ENCODE measurements around the gene BRAT1. TPM values are rescaled to one million over a fixed set of nuclear protein-coding genes. Genes with fewer than 3 reads are reported as not detected.

BRAT1 gene
- total RNA-seq, 1 donor from 2014 or later: 39.5 TPM

DNA sequence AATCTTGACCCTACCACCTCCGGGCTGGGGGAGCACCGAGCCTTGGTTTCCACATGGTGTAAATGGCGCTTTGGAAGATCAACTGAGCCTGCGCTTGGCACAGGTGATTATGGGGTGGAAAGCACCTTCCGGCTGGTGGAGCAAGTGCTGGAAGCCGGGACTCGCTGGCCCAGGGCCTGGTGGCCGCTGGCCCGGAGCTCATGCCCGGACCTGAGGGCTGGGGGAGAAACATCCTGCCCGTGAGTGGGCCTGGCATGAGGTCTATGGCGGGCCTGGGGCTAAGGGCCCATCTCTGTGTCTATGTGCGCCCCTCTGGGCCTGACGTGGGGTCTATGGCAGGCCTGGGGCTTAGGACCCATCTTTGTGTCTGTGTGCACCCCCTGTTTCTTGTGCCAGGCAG is 49.9 kb downstream of the BRAT1 start:
- intact Hi-C loops (cut with micrococcal nuclease): loop anchor here (10.0 kb wide), 1 partner anchor 49 kb away; the partner anchor contains the start of genes BRAT1 and IQCE
- H3K27me3 Mint-ChIP-seq: no peaks in the 10 kb centered on the region
- H3K4me1 Mint-ChIP-seq: peaks cover 19% of the 10 kb centered on the region
- H3K27ac Mint-ChIP-seq: no peak overlapping the region
- DNase-seq: no peak
- H3K9me3 Mint-ChIP-seq: no peaks in the 10 kb centered on the region
- H3K4me3 Mint-ChIP-seq: no peak overlapping the region
- no peaks in the 10 kb centered on the region for H3K36me3 Mint-ChIP-seq (ENCODE audit: low read depth)

DNA sequence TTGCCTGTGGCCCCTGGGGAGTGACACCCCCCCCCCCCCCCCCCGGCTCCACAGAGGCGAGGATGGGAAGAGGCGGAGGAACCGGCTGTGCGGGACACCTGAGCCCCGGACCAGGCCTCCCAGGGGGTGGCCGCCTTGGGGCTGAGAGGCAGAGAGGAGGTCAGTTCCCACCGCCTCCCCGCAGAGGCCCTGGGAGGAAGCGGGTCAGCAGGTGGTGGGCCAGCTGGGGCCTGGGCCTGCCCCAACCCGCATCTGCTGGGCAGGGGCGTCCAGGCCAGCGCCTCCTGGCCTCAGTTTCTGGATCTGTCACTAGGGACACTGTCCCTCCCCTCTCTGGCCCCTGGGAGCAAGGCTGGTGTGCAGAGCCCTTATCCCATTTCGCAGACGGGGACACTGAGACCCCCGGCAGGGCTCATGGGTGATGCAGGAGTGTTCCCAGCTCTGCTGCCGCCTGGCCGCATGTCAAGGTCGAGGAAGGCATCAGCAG is 50.4 kb downstream of the BRAT1 start:
- Mint-ChIP-seq H3K4me1 (peaks cover 15% of the 10 kb centered on the region), H3K9me3 (no peaks in the 10 kb centered on the region), H3K27me3 (no peaks in the 10 kb centered on the region), H3K36me3 (ENCODE audit: low read depth) (no peaks in the 10 kb centered on the region), H3K27ac (no peak overlapping the region), H3K4me3 (no peak overlapping the region)
- intact Hi-C loops (cut with micrococcal nuclease): loop anchor here (10.0 kb wide), 1 partner anchor 50 kb away; the partner anchor contains the start of genes BRAT1 and IQCE
- no peak for DNase-seq

DNA sequence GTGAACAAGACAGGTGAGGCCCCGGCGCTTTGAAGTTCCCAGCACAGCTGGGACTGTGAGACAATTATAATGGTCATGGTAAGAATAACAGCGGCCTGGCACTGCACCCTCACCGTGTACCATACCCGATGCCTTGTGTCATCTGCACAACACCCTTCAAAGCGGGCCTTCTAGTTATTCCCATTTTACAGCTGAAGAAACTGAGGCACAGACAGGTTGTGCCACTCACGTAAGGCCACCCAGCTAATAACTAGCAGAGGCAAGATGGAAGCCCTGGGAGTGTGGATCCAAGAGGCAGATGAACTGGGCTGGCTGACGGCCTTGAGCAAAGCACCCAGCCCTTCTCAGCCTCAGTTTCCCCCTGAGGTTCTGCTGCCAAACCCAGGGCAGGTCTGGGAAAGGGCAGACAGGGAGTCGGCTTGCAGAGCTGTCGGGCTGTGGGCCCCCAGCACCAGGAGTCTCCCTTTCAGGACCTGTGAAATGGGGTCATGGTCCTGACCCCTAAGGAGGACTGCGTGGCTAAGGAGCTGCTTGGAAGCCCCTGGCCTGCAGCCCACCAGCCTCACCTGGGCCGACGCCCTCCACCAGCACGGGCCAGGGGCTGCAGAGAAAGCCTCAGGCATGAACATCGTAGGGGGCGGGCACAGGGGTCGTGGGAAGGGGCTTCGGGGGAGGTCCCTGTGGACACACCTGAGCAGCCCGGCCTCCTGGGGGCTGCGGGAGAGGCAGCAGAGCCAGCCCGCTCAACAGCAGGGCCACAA is 51.0 kb downstream of the BRAT1 start:
- H3K27ac Mint-ChIP-seq: no peak overlapping the region
- H3K27me3 Mint-ChIP-seq: no peaks in the 10 kb centered on the region
- intact Hi-C loops (cut with micrococcal nuclease): loop anchor here (10.0 kb wide), 1 partner anchor 50 kb away; the partner anchor contains the start of genes BRAT1 and IQCE
- H3K9me3 Mint-ChIP-seq: no peaks in the 10 kb centered on the region
- no peaks in the 10 kb centered on the region for H3K36me3 Mint-ChIP-seq (ENCODE audit: low read depth)
- H3K4me3 Mint-ChIP-seq: no peak overlapping the region
- peaks cover 12% of the 10 kb centered on the region for H3K4me1 Mint-ChIP-seq
- DNase-seq: no peak

DNA sequence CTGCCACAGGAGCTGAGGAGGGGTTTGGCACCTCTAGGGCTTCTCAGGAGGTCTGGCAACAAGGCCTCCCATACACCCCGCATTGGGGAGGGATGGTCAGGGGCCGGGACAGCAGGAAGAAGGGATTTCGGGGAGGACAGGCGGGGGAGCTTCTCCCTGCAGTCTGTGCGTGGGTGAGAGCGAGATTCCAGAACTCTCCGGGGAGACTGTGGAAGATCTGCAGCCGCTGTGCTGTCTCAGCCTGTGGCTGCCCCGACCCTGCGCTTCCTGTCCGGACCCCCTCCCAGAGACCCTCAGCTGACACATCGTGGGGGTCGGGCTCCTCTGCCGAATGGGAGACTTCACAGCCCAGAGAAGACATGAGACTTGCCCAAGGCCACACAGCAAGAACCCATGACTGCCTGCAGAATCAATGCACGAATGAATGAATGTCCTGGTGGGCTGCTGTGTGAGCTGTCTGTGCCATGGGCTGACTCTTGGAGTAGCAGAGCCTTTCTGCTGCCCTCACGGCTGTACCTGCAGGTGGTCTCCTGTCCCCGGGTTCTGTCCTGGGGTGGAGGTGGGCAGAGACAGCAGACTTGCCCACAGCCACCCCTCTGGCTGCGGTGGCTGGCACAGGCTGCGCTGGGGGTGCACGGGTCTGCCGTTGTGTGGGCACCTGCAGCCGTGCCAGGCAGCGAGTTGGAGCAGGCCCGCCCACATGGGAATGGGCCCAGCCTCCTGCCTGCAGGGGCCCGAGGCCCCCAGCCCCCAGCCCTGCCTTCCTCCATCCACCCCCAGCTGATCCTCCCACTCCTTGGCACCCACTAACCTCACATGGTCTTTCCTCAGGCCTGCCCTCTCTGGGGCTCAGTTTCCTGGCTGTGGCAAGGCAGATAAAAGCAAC is 52.0 kb downstream of the BRAT1 start:
- no peaks in the 10 kb centered on the region for H3K27me3 Mint-ChIP-seq
- H3K36me3 Mint-ChIP-seq (ENCODE audit: low read depth): no peaks in the 10 kb centered on the region
- H3K9me3 Mint-ChIP-seq: no peaks in the 10 kb centered on the region
- H3K4me1 Mint-ChIP-seq: peaks cover 2% of the 10 kb centered on the region
- DNase-seq: no peak
- no peak overlapping the region for H3K27ac Mint-ChIP-seq
- intact Hi-C loops (cut with micrococcal nuclease): loop anchor here (10.0 kb wide), 1 partner anchor 52 kb away; the partner anchor contains the start of genes BRAT1 and IQCE
- no peak overlapping the region for H3K4me3 Mint-ChIP-seq

DNA sequence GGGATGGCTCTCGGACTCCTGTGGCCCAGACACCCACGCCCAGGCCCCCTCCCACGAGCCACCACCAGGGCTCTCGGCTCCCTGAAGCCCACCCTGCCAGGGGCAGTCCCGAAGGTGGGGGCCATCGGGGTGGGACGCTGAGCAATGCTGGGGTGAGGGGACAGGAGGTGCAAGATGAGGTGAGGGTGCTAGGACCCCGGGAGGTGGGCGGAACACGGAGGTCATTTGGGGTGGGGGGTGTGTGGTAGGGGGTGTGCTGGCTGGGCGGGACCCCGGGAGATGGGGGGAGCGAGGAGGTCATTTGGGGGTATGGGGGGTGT is 52.7 kb downstream of the BRAT1 start:
- Mint-ChIP-seq H3K27ac (no peak overlapping the region), H3K36me3 (ENCODE audit: low read depth) (no peaks in the 10 kb centered on the region)
- DNase-seq: no peak

DNA sequence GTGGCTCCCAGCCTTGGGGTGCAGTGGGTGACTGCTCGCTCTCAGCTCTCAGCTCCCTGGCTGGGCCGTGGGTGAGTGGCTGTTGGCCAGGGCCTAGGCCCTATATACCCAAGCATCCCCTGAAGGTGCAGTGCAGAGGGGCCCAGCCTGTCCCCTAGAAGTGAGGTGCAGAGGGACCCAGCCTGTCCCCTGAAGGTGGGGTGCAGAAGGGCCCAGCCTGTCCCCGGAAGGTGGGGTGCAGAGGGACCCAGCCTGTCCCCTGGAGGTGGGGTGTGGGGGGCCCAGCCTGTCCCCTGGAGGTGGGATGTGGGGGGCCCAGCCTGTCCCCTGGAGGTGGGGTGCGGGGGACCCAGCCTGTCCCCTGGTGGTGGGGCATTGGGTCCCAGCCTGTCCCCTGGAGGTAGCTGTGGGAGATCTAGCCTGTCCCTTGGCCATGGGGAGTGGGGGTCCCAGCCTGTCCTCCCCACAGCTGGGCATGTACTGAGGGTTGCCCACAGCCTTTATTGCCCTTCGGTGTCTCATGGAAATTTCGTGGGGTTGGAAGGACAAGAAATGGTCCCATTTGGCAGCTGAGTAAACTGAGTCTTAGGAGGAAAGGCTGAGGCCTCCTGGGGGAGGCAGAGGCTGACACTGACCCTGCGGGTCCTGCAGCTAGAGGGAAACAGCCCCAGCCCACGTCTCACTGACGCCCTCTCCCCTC is 53.2 kb downstream of the BRAT1 start:
- DNase-seq: no peak
- Mint-ChIP-seq H3K4me3 (no peak overlapping the region), H3K9me3 (no peaks in the 10 kb centered on the region), H3K27me3 (peaks cover 5% of the 10 kb centered on the region), H3K36me3 (ENCODE audit: low read depth) (no peaks in the 10 kb centered on the region), H3K27ac (no peak overlapping the region), H3K4me1 (no peaks in the 10 kb centered on the region)
- intact Hi-C loops (cut with micrococcal nuclease): loop anchor here (10.0 kb wide), 1 partner anchor 53 kb away; the partner anchor contains the start of genes BRAT1 and IQCE

More for the DNA sequence above, 52.7 kb downstream of the BRAT1 start:
- no peak overlapping the region for H3K4me3 Mint-ChIP-seq
- no peaks in the 10 kb centered on the region for H3K9me3 Mint-ChIP-seq
- H3K4me1 Mint-ChIP-seq: no peaks in the 10 kb centered on the region
- peaks cover under 1% of the 10 kb centered on the region for H3K27me3 Mint-ChIP-seq
- intact Hi-C loops (cut with micrococcal nuclease): loop anchor here (10.0 kb wide), 1 partner anchor 52 kb away; the partner anchor contains the start of genes BRAT1 and IQCE

DNA sequence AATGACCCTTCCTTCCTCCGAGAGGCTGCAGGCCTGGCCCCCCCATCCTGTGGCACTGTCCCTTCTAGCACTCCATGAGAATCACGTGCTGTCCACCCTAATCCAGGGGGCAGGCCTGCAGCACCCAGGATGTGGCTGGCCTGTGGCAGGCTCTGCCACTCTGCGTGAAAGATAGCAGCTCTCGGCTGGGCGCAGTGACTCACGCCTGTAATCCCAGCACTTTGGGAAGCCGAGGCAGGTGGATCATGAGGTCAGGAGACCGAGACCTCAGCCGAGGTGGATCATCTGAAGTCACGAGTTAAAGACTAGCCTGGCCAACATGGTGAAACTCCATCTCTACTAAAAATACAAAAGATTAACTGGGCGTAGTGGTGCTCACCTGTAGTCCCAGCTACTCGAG is 54.6 kb downstream of the BRAT1 start:
- DNase-seq: no peak
- Mint-ChIP-seq H3K9me3 (no peaks in the 10 kb centered on the region), H3K27me3 (peaks cover 5% of the 10 kb centered on the region), H3K4me3 (no peak overlapping the region), H3K27ac (no peak overlapping the region), H3K4me1 (no peaks in the 10 kb centered on the region), H3K36me3 (ENCODE audit: low read depth) (no peaks in the 10 kb centered on the region)
- intact Hi-C loops (cut with micrococcal nuclease): loop anchor here (10.0 kb wide), 1 partner anchor 54 kb away; the partner anchor contains the start of genes BRAT1 and IQCE

DNA sequence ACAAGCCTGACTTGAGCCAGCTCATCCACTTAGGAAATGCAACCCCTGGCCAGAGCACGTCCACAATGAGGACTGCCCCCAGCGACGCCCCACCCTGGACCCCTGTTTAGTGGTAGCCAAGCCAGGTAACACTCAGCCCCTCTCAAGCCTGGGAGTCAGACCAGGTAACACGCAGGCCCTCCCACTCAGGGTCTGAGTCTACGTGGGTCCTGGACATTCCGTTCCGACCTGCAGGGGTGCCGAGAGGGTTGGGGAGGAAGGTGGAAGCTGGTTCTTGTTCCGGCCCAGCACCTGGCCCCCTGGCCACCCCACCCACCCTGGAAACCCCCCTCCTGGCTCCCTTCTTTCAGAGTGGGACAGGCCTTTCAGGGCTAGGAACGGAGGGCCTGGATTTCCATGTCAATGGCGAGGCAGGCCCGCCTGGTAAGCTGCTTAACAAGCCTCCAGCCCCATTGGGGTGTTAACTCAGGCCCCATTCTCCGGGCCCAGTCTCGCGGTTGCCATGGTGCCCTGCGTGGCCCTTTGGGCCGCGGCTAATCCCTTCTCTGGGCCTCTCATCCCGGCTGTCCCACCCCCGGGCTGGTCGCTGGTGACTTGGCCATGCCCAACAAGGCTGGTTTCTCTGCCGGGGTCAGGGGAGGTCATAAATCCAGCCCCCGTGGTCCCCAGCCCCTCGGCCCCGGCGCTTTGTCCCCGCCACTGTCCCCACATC is 55.4 kb downstream of the BRAT1 start:
- no peaks in the 10 kb centered on the region for H3K4me1 Mint-ChIP-seq
- no peaks in the 10 kb centered on the region for H3K36me3 Mint-ChIP-seq (ENCODE audit: low read depth)
- H3K27ac Mint-ChIP-seq: no peak overlapping the region
- no peaks in the 10 kb centered on the region for H3K9me3 Mint-ChIP-seq
- intact Hi-C loops (cut with micrococcal nuclease): loop anchor here (10.0 kb wide), 1 partner anchor 55 kb away; the partner anchor contains the start of genes BRAT1 and IQCE
- DNase-seq: no peak
- no peak overlapping the region for H3K4me3 Mint-ChIP-seq
- H3K27me3 Mint-ChIP-seq: peaks cover 5% of the 10 kb centered on the region

DNA sequence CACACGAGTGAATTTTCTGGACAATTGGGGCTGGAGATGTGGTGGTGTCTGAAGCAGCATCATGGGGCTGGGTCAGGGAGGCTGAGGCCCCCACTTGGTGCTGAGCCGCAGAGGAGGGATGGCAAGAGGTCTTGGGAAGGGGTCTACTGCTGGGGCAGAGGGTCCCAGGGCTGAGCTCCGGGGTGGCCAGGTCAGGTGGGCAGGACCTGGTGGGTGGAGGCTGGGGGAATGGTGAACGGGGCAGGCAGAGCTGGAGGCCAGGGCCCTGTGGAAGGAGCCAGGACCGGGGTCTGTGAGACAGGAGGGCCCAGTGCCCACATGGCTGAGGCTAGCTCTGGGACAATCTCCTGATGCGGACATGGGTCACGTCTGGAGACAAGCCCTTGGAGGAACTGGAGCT is 56.1 kb downstream of the BRAT1 start:
- Mint-ChIP-seq H3K4me3 (no peak overlapping the region), H3K27me3 (peaks cover 5% of the 10 kb centered on the region), H3K9me3 (no peaks in the 10 kb centered on the region), H3K27ac (no peak overlapping the region), H3K36me3 (ENCODE audit: low read depth) (no peaks in the 10 kb centered on the region), H3K4me1 (no peaks in the 10 kb centered on the region)
- DNase-seq: no peak
- intact Hi-C loops (cut with micrococcal nuclease): no loop called here

DNA sequence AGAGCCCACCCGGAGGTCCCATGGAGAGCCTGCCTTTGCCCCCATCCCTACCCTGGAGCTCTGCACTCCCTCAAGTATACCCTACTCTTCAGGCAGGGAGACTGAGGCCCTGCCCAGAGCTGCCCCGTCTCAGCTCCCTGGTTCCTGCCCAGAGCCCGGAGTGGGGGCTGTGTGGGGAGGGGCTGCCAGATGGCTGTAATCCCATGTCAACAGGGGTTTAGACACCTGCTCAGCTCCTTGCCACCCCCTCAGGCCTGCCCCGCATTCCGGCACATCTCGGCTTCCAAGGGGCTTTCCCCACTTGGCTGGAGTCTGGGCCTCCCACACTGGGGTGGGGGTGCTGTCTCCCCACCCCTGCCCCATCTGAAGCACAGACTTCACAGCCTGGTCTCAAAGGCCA is 56.6 kb downstream of the BRAT1 start:
- Mint-ChIP-seq H3K27ac (no peak overlapping the region), H3K27me3 (peaks cover 5% of the 10 kb centered on the region), H3K9me3 (no peaks in the 10 kb centered on the region), H3K4me1 (no peaks in the 10 kb centered on the region), H3K4me3 (no peak overlapping the region), H3K36me3 (ENCODE audit: low read depth) (no peaks in the 10 kb centered on the region)
- intact Hi-C loops (cut with micrococcal nuclease): no loop called here
- DNase-seq: no peak

DNA sequence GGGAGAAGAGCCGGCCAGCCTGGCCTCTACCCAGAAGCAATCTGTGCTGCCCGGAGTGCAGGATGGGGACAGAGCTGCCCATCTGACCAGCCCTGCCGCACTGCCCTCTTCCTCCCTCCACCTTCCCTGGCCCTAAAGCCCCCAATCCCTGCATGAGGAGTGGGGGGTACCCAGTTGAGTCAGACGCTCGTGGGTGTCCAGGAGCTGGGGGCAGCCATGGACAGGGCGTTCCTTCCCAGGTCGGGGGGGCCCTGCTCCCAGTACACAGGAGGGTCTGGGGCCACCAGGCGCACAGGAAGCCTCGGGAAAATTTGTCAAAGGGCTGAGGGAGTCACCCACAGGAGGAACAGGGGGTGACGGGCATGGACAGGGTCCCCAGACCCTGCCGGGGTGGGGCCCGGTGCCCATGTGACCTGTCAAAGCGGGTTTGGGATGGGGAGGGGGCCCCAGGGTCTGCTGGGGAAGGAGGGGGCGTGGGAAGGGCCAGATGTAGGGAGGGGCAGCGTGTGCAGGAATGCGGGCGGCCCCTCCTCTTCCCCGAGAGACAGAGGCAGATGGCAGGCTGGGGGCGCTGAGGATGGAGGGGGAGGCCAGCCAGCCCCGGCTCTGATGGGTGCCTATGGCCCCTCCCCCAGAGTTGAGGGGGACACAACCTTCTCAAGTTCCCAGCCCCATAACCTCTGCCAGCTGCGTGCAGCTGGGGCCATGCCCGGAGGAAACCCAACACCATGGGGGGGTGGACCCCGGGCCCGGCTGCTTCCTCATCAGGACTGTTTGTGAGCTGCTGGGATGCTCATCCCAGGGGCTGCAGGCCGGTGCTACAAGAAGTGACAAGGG is 57.6 kb downstream of the BRAT1 start:
- intact Hi-C loops (cut with micrococcal nuclease): no loop called here

DNA sequence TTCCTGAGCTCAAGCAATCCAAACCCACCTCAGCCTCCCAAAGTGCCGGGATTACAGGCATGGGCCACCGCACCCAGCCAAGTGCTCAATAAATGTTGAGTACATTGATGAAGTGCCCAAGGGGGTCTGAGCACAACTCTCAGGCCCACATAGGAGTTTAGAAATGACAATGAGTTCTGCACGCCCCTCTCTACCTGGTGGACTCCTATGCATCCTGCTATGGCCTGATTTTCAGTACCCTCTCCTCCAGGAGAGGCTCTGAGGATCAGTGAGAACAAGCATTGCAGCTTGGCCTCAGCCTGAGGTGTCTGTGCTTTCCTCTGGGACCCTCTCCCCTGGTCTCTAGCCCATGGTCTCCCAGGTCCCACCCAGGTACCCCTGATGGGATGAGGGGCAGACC is 58.3 kb downstream of the BRAT1 start:
- H3K27me3 Mint-ChIP-seq: peaks cover 8% of the 10 kb centered on the region
- intact Hi-C loops (cut with micrococcal nuclease): no loop called here

More for the DNA sequence above, 57.6 kb downstream of the BRAT1 start:
- H3K36me3 Mint-ChIP-seq (ENCODE audit: low read depth): no peaks in the 10 kb centered on the region
- H3K27me3 Mint-ChIP-seq: peaks cover 7% of the 10 kb centered on the region
- H3K9me3 Mint-ChIP-seq: no peaks in the 10 kb centered on the region
- no peak for DNase-seq
- H3K27ac Mint-ChIP-seq: no peak overlapping the region
- no peaks in the 10 kb centered on the region for H3K4me1 Mint-ChIP-seq
- no peak overlapping the region for H3K4me3 Mint-ChIP-seq

More for the DNA sequence above, 58.3 kb downstream of the BRAT1 start:
- no peak for DNase-seq
- Mint-ChIP-seq H3K36me3 (ENCODE audit: low read depth) (no peaks in the 10 kb centered on the region), H3K4me1 (no peaks in the 10 kb centered on the region), H3K27ac (no peak overlapping the region), H3K4me3 (no peak overlapping the region), H3K9me3 (peaks cover 1% of the 10 kb centered on the region)

Data from activated CD4-positive, alpha-beta T cell treated with anti-CD3 and anti-CD28 coated beads, Interleukin-2, amount 10 ng/mL, durations not matched to agents 24 days and 14 days (primary cell).